CD14-positive monocyte (primary cell): Measurements from ENCODE around the gene GYPA. TPM values are rescaled to one million over a fixed set of nuclear protein-coding genes. Genes with fewer than 3 reads are reported as not detected.
"Not testable (repeated sequence)": the region's sequence is repeated elsewhere in the genome, so short reads cannot be mapped to it uniquely, and the experiment has no call there.

ENCODE experiments used
- DNase-seq, 3 donors: peaks; one replicate each; pipeline ENCODE4 v3.0.0-alpha.2; 2011 to 2022
- H2AFZ ChIP-seq: 2 replicates; pipeline ENCODE4 v1.6.0; 2012; ENCODE audit warnings: mild to moderate bottlenecking, low read depth, low read length, inconsistent platforms; ENCODE audit not compliant: insufficient read depth, poor library complexity, severe bottlenecking
- H3K27ac ChIP-seq, 2 donors: 1 replicate in 1 of 2; 2 replicates in 1 of 2; pipeline ENCODE4 v1.5.1; 2012 to 2013; ENCODE audit warnings: low read length in 2 of 2, control low read depth in 1 of 2, inconsistent platforms in 1 of 2, low read depth in 1 of 2, mild to moderate bottlenecking in 1 of 2
- H3K27me3 ChIP-seq, 2 donors: one replicate each; pipeline versions ENCODE4 v1.6.0 to v1.6.1; 2011 to 2013; ENCODE audit warnings: low read length in 2 of 2; ENCODE audit not compliant: control insufficient read depth in 2 of 2, insufficient read depth in 2 of 2
- H3K36me3 ChIP-seq, 2 donors: replicated peaks in 1 of 2; 1 replicate in 1 of 2; 2 replicates in 1 of 2; pipeline versions ENCODE4 v1.5.1 to v1.6.1; 2012 to 2013; ENCODE audit warnings: low read length in 2 of 2, control low read depth in 1 of 2, inconsistent platforms in 1 of 2, mild to moderate bottlenecking in 1 of 2; ENCODE audit not compliant: insufficient read depth in 2 of 2, control insufficient read depth in 1 of 2
- H3K4me1 ChIP-seq, 2 donors: 1 replicate in 1 of 2; 2 replicates in 1 of 2; pipeline versions ENCODE4 v1.5.1 to v1.6.1; 2012 to 2013; ENCODE audit warnings: low read length in 2 of 2, control low read depth in 1 of 2, inconsistent platforms in 1 of 2, mild to moderate bottlenecking in 1 of 2, moderate library complexity in 1 of 2; ENCODE audit not compliant: insufficient read depth in 2 of 2, control insufficient read depth in 1 of 2
- H3K4me2 ChIP-seq: replicated peaks from 2 replicates; pipeline ENCODE3; 2012; ENCODE audit warnings: low read length, moderate library complexity, mild to moderate bottlenecking; ENCODE audit not compliant: poor library complexity, severe bottlenecking; ENCODE audit errors: extremely low read depth
- H3K4me3 ChIP-seq, 3 experiments: fragments of 200-600 bp in 1 of 3; sonication (generic) in 1 of 3; replicated peaks in 1 of 3; 1 replicate in 2 of 3; 2 replicates in 1 of 3; pipeline ENCODE4 v1.5.1; 2011 to 2013; ENCODE audit warnings: low read length in 3 of 3, mild to moderate bottlenecking in 3 of 3, control low read depth in 2 of 3, low read depth in 2 of 3, inconsistent platforms in 1 of 3, moderate library complexity in 1 of 3
- H3K79me2 ChIP-seq: 2 replicates; pipeline ENCODE4 v1.6.0; 2012; ENCODE audit warnings: mild to moderate bottlenecking, control low read depth, inconsistent platforms, low read length, moderate library complexity; ENCODE audit not compliant: insufficient read depth
- H3K9ac ChIP-seq: 2 replicates; pipeline ENCODE4 v1.6.0; 2017; ENCODE audit warnings: low read length, mild to moderate bottlenecking; ENCODE audit not compliant: insufficient read depth, poor library complexity, severe bottlenecking
- H3K9me3 ChIP-seq, 2 donors: replicated peaks in 1 of 2; 1 replicate in 1 of 2; 2 replicates in 1 of 2; pipeline versions ENCODE4 v1.5.1 to v1.6.1; 2012 to 2013; ENCODE audit warnings: low read length in 2 of 2, control low read depth in 1 of 2; ENCODE audit not compliant: control insufficient read depth in 1 of 2, insufficient read depth in 1 of 2
- H4K20me1 ChIP-seq: 2 replicates; pipeline ENCODE4 v1.6.0; 2012; ENCODE audit warnings: mild to moderate bottlenecking, low read length, control low read depth, moderate library complexity; ENCODE audit not compliant: insufficient read depth
- H3K27ac Mint-ChIP-seq, 7 donors: one replicate each; pipeline ENCODE4 v1.8.0; 2020; ENCODE audit warnings: mild to moderate bottlenecking in 7 of 7, mixed read lengths in 7 of 7, moderate library complexity in 6 of 7, inconsistent platforms in 2 of 7
- H3K27me3 Mint-ChIP-seq, 3 donors: one replicate each; pipeline ENCODE4 v1.8.0; 2021 to 2022; ENCODE audit warnings: low read depth in 3 of 3, mild to moderate bottlenecking in 3 of 3, mixed read lengths in 3 of 3, moderate library complexity in 3 of 3, inconsistent platforms in 1 of 3
- H3K36me3 Mint-ChIP-seq, 2 donors: one replicate each; pipeline ENCODE4 v1.8.0; 2020; ENCODE audit warnings: mixed read lengths in 2 of 2, inconsistent platforms in 1 of 2, mild to moderate bottlenecking in 1 of 2
- H3K4me1 Mint-ChIP-seq: one replicate; pipeline ENCODE4 v1.8.0; 2020; ENCODE audit warnings: mild to moderate bottlenecking, mixed read lengths
- H3K4me3 Mint-ChIP-seq, 2 donors: one replicate each; pipeline ENCODE4 v1.8.0; 2020; ENCODE audit warnings: mild to moderate bottlenecking in 2 of 2, mixed read lengths in 2 of 2, moderate library complexity in 1 of 2
- H3K9me3 Mint-ChIP-seq, 7 donors: one replicate each; pipeline ENCODE4 v1.8.0; 2020 to 2022; ENCODE audit warnings: mixed read lengths in 7 of 7, mild to moderate bottlenecking in 6 of 7, moderate library complexity in 6 of 7, inconsistent platforms in 2 of 7
- WGBS: methylation state at CpG from one replicate; pipeline ENCODE4 v1.1.5; 2013; ENCODE audit warnings: missing lambda C conversion rate; ENCODE audit not compliant: insufficient coverage; 5-methylcytosine and 5-hydroxymethylcytosine counted together
- intact Hi-C, 2 donors: fragments of 100-400 bp; cut with micrococcal nuclease; formaldehyde crosslinking; loops; one replicate each; pipeline versions ENCODE4 v1.15.0 to v1.15.1; 2023
- polyA minus RNA-seq: library from RNA; depleted of rRNA, polyadenylated mRNA; stranded (reverse); fragments of >200 nt; gene quantifications from 2 replicates; pipeline ENCODE4 v1.2.3, GENCODE V29; 2012
- polyA plus RNA-seq, 3 donors: library from polyadenylated mRNA; depleted of rRNA in 1 of 3; unstranded in 2 of 3; stranded (reverse) in 1 of 3; fragments of 300-500 nt in 2 of 3; fragments of >200 nt in 1 of 3; fragmentation: Illumina TruSeq in 2 of 3; gene quantifications; 1 replicate in 2 of 3; 2 replicates in 1 of 3; pipeline ENCODE4 v1.2.3, GENCODE V29; 2012 to 2021
- total RNA-seq, 12 experiments: library from RNA in 1 of 12; stranded (reverse) in 1 of 12; fragments of 120-200 nt in 1 of 12; gene quantifications; one replicate each; pipeline ENCODE4 v1.2.4 and lab custom pipeline; 2013 to 2026; ENCODE audit warnings: mixed read lengths in 6 of 12, inconsistent platforms in 1 of 12
- TF ChIP-seq, protein P1 (sequence below): fragments of 200-600 bp; IDR thresholded peaks from one replicate; pipeline ENCODE4 v1.8.0; 2022; ENCODE audit warnings: antibody characterized with exemption, mild to moderate bottlenecking

The GYPA gene
- total RNA-seq (2013), result 0.02 TPM
- polyA plus RNA-seq, result not detected
- not detected in 2 replicates for polyA minus RNA-seq
- total RNA-seq (lab: John Stamatoyannopoulos, UW), result 0 to 0.69 (median 0) reads per million in 11 experiments

DNA sequence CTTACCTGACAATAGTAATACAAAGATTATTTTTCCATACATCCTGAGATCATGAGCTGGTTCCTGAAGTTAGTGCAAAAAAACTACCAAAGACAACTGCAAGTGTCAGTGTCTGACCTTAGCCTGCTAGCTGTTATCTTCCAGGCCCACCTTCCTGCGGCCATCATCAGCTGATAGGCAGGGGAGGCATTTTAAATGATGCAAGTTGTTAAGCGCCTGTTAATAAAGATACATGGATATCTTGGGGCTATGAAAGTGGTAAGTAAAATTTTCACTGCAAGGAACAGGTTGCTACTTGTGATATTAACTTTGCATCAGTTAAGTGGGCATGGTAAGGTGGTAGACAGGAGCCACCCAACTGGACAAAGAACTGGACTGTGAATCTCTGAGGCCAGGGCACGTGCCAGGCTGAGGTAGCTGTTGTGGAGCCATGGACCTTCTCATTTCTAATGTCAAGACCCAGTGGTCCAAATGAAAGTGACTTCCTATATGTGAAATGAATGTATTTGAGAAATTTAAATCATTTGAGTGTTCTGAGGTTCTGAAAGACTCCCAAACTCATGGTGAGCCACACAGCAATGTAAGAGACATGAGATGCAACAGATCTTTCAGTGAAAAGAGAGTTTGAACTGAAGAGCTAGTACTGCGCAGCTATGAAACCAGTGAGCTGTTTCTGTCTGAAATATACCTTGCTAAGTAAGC, at the start of gene GYPA:
Gene GYPA, minus strand, starts transcription at position 125 of the 702 bp plus-strand sequence. Its CDS starts 83 bp downstream, at position 42.
- H3K27ac Mint-ChIP-seq, H3K4me2 ChIP-seq, H3K4me1 ChIP-seq, H2AFZ ChIP-seq, H3K9me3 ChIP-seq, H3K4me1 Mint-ChIP-seq, H3K9me3 Mint-ChIP-seq, H3K27me3 Mint-ChIP-seq, DNase-seq, H3K36me3 Mint-ChIP-seq, H3K4me3 Mint-ChIP-seq, H3K27me3 ChIP-seq, H3K79me2 ChIP-seq, H4K20me1 ChIP-seq, H3K4me3 ChIP-seq, H3K27ac ChIP-seq, H3K36me3 ChIP-seq, intact Hi-C loops, H3K9ac ChIP-seq: not testable (repeated sequence)
- 100% methylated on average over 1 of the region's 4 CpGs for WGBS

DNA sequence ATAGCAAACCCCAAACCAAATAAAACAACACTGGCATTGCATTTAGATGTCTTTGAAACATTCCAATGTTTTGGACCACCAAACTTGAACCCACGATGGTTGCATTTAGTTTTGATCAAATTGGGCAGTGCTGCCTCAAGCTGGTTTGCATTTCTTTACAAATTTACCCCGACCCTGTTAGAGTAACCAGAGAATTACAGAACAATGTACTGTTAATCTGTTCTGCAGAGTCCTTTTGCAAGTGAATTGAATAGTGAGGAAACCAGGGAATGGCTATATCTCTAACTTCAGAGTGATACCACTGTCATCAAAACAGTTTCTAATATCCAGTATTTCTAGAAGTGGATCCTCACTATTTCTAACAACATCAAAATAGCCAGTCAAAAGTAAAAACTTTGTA, 49.5 kb upstream of the GYPA start:
- no peaks in the 10 kb centered on the region for H3K9me3 ChIP-seq
- H3K36me3 Mint-ChIP-seq, result no peaks in the 10 kb centered on the region
- TF ChIP-seq, protein P1, sequence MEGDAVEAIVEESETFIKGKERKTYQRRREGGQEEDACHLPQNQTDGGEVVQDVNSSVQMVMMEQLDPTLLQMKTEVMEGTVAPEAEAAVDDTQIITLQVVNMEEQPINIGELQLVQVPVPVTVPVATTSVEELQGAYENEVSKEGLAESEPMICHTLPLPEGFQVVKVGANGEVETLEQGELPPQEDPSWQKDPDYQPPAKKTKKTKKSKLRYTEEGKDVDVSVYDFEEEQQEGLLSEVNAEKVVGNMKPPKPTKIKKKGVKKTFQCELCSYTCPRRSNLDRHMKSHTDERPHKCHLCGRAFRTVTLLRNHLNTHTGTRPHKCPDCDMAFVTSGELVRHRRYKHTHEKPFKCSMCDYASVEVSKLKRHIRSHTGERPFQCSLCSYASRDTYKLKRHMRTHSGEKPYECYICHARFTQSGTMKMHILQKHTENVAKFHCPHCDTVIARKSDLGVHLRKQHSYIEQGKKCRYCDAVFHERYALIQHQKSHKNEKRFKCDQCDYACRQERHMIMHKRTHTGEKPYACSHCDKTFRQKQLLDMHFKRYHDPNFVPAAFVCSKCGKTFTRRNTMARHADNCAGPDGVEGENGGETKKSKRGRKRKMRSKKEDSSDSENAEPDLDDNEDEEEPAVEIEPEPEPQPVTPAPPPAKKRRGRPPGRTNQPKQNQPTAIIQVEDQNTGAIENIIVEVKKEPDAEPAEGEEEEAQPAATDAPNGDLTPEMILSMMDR, result no peak
- H3K9ac ChIP-seq, result no peak overlapping the region
- peaks cover 0 to 6% (median 4%) of the 10 kb centered on the region in 3 donors for H3K27me3 Mint-ChIP-seq
- intact Hi-C loops, result no loop called here
- H3K4me2 ChIP-seq, result no peak overlapping the region
- no CpG with 5 or more reads among the region's 2 CpGs for WGBS
- no peaks in the 10 kb centered on the region for H4K20me1 ChIP-seq
- no peak overlapping the region for H3K27ac Mint-ChIP-seq
- H3K27ac ChIP-seq, result no peak overlapping the region
- peaks cover 0 to 7% (median 0%) of the 10 kb centered on the region in 7 donors for H3K9me3 Mint-ChIP-seq
- no peak overlapping the region for H3K4me3 ChIP-seq
- no peaks in the 10 kb centered on the region for H3K79me2 ChIP-seq
- no peaks in the 10 kb centered on the region for H3K27me3 ChIP-seq
- H3K4me1 ChIP-seq, result no peaks in the 10 kb centered on the region
- peaks cover 1% of the 10 kb centered on the region for H3K4me1 Mint-ChIP-seq
- H3K36me3 ChIP-seq, result no peaks in the 10 kb centered on the region
- DNase-seq, result no peak
- no peak overlapping the region for H2AFZ ChIP-seq
- no peak overlapping the region for H3K4me3 Mint-ChIP-seq
